A549 (cell line): ENCODE data around the gene INKA2.

Experiments used
- CTCF ChIP-seq: fragments of >200 bp; sonication (Bioruptor Twin); formaldehyde crosslinking; IDR thresholded peaks from 3 replicates; pipeline ENCODE4 v1.5.1; 2016
- POLR2A ChIP-seq: IDR thresholded peaks from 2 replicates; pipeline ENCODE4 v1.6.1; 2012; ENCODE audit warnings: mild to moderate bottlenecking, low read length

- TF ChIP-seq POLR2A (no peak), CTCF (no peak)
Observed at GRCh38 chr1:111778541-111779051, 39.4 kb upstream of the INKA2 start.
